Testis (tissue), 2 donors: ENCODE results near the gene PTPN12.

Source experiments
- CTCF ChIP-seq, 3 experiments: fragments of 450-650 bp in 2 of 3; fragments of 200-600 bp in 1 of 3; sonication (generic) in 1 of 3; IDR thresholded peaks; one replicate each; pipeline ENCODE4 v1.5.1; 2016 to 2019; ENCODE audit warnings: antibody characterized with exemption in 3 of 3, mild to moderate bottlenecking in 2 of 3, moderate library complexity in 1 of 3
- POLR2A ChIP-seq: fragments of 450-650 bp; IDR thresholded peaks from one replicate; pipeline ENCODE4 v1.6.1; 2017; ENCODE audit warnings: antibody characterized with exemption, mild to moderate bottlenecking, moderate library complexity

GRCh38 chr7:77565917-77566316, 28.8 kb downstream of the PTPN12 start:
- TF ChIP-seq CTCF (IDR thresholded peaks at IDR 0.05) (no peak), POLR2A (no peak)
